Endodermal cell (in vitro differentiated cells): ENCODE results near the gene R3HDM4. TPM values are rescaled to one million over a fixed set of nuclear protein-coding genes. Genes with fewer than 3 reads are reported as not detected.

Experiments
- DNase-seq: peaks from one replicate; pipeline ENCODE4 v3.0.0-alpha.2; 2017
- H3K27ac ChIP-seq: 2 replicates; pipeline ENCODE4 v1.5.1; 2013; ENCODE audit warnings: mild to moderate bottlenecking, low read depth, low read length, moderate library complexity
- H3K27me3 ChIP-seq: 2 replicates; pipeline ENCODE4 v1.6.1; 2013; ENCODE audit warnings: mild to moderate bottlenecking, low read length, moderate library complexity; ENCODE audit not compliant: insufficient read depth, control insufficient read depth, poor library complexity, severe bottlenecking
- H3K36me3 ChIP-seq: 2 replicates; pipeline ENCODE4 v1.7.0; 2013; ENCODE audit warnings: mild to moderate bottlenecking, low read length, moderate library complexity; ENCODE audit not compliant: control insufficient read depth, insufficient read depth
- H3K4me1 ChIP-seq: one replicate; pipeline ENCODE4 v1.7.0; 2013; ENCODE audit warnings: low read length; ENCODE audit not compliant: control insufficient read depth, insufficient read depth
- H3K4me3 ChIP-seq: 2 replicates; pipeline ENCODE4 v1.5.1; 2013; ENCODE audit warnings: mild to moderate bottlenecking, low read length, moderate library complexity
- H3K9ac ChIP-seq: 2 replicates; pipeline ENCODE4 v1.6.1; 2013; ENCODE audit warnings: mild to moderate bottlenecking, low read length, moderate library complexity; ENCODE audit not compliant: poor library complexity, severe bottlenecking; ENCODE audit errors: extremely low read depth
- H3K9me3 ChIP-seq: 2 replicates; pipeline ENCODE4 v1.6.1; 2013; ENCODE audit warnings: mild to moderate bottlenecking, low read length, moderate library complexity; ENCODE audit not compliant: control insufficient read depth
- H3K27ac Mint-ChIP-seq: 2 replicates; pipeline ENCODE4 v1.8.0; 2020; ENCODE audit warnings: mixed read lengths
- H3K27me3 Mint-ChIP-seq: 2 replicates; pipeline ENCODE4 v1.8.0; 2021; ENCODE audit warnings: mild to moderate bottlenecking, mixed read lengths; ENCODE audit not compliant: insufficient read depth
- H3K36me3 Mint-ChIP-seq: 2 replicates; pipeline ENCODE4 v1.8.0; 2020; ENCODE audit warnings: low read depth, mixed read lengths
- H3K4me1 Mint-ChIP-seq: 2 replicates; pipeline ENCODE4 v1.8.0; 2020; ENCODE audit warnings: mixed read lengths
- H3K4me3 Mint-ChIP-seq: 2 replicates; pipeline ENCODE4 v1.8.0; 2020; ENCODE audit warnings: mild to moderate bottlenecking, moderate library complexity, mixed read lengths
- H3K9me3 Mint-ChIP-seq: 2 replicates; pipeline ENCODE4 v1.8.0; 2020; ENCODE audit warnings: mild to moderate bottlenecking, mixed read lengths
- CTCF ChIP-seq: fragments of 200-600 bp; sonication (generic); conservative IDR thresholded peaks from 2 replicates; pipeline ENCODE4 v1.5.0; 2021; ENCODE audit warnings: antibody characterized with exemption, mild to moderate bottlenecking
- WGBS, 2 experiments: methylation state at CpG; one replicate each; pipeline versions ENCODE4 v1.1.5 to v1.1.7; 2013; ENCODE audit warnings: missing lambda C conversion rate in 2 of 2, mixed read lengths in 1 of 2; ENCODE audit not compliant: insufficient coverage in 1 of 2, insufficient read length in 1 of 2; 5-methylcytosine and 5-hydroxymethylcytosine counted together
- total RNA-seq, 2 donors: library from RNA; stranded (reverse); fragmentation: NEBNext Ultra II Directional in 1 of 2; extraction: Animal tissue kit (Norgen Biotek cat#: 25700) in 1 of 2; gene quantifications; 2 replicates in 1 of 2; 3 replicates in 1 of 2; pipeline ENCODE4 v1.2.1, GENCODE V29; 2021

Gene R3HDM4
- total RNA-seq, 2 donors from 2014 or later: 61.1 to 64.7 TPM

- Mint-ChIP-seq H3K36me3 (peaks cover 30% of the 10 kb centered on the region), H3K9me3 (no peaks in the 10 kb centered on the region), H3K4me1 (peaks cover 5% of the 10 kb centered on the region), H3K27ac (no peak overlapping the region), H3K27me3 (no peaks in the 10 kb centered on the region), H3K4me3 (no peak overlapping the region)
- Histone ChIP-seq H3K27ac (no peak overlapping the region), H3K4me3 (no peak overlapping the region), H3K36me3 (peaks cover 20% of the 10 kb centered on the region), H3K9me3 (no peaks in the 10 kb centered on the region), H3K27me3 (no peaks in the 10 kb centered on the region), H3K9ac (no peak overlapping the region), H3K4me1 (no peaks in the 10 kb centered on the region)
- no peak for DNase-seq
- TF ChIP-seq CTCF: no peak
- WGBS, 2 experiments: 80 to 89% methylated on average over 2 to 15 of the region's 15 CpGs
These were observed 13.0 kb downstream of the R3HDM4 start for GRCh38 chr19:900043-900301.

- no peak overlapping the region for H3K9ac ChIP-seq
- no peaks in the 10 kb centered on the region for H3K27me3 Mint-ChIP-seq
- no peaks in the 10 kb centered on the region for H3K4me1 ChIP-seq
- TF ChIP-seq CTCF: no peak
- peaks cover 29% of the 10 kb centered on the region for H3K36me3 Mint-ChIP-seq
- H3K27me3 ChIP-seq: no peaks in the 10 kb centered on the region
- no peaks in the 10 kb centered on the region for H3K9me3 Mint-ChIP-seq
- 91 to 92% methylated on average over 18 to 32 of the region's 32 CpGs for WGBS, 2 experiments
- peak overlapping the region; percentile 63 for H3K27ac ChIP-seq
- DNase-seq: no peak
- no peak overlapping the region for H3K4me3 ChIP-seq
- H3K36me3 ChIP-seq: peaks cover 20% of the 10 kb centered on the region
- no peaks in the 10 kb centered on the region for H3K9me3 ChIP-seq
- H3K4me1 Mint-ChIP-seq: peaks cover 5% of the 10 kb centered on the region
- no peak overlapping the region for H3K4me3 Mint-ChIP-seq
- no peak overlapping the region for H3K27ac Mint-ChIP-seq
These were observed 13.5 kb downstream of the R3HDM4 start for GRCh38 chr19:899336-900042.

GRCh38 chr19:898663-899062 lies 14.4 kb downstream of the R3HDM4 start:
- Histone ChIP-seq H3K27ac (peak overlapping the region; percentile 63), H3K9me3 (no peaks in the 10 kb centered on the region), H3K4me3 (no peak overlapping the region), H3K27me3 (no peaks in the 10 kb centered on the region), H3K9ac (no peak overlapping the region), H3K4me1 (no peaks in the 10 kb centered on the region), H3K36me3 (peaks cover 20% of the 10 kb centered on the region)
- Mint-ChIP-seq H3K27ac (no peak overlapping the region), H3K4me1 (peaks cover 2% of the 10 kb centered on the region), H3K27me3 (no peaks in the 10 kb centered on the region), H3K9me3 (no peaks in the 10 kb centered on the region), H3K36me3 (peaks cover 23% of the 10 kb centered on the region), H3K4me3 (no peak overlapping the region)
- WGBS, 2 experiments: 82 to 93% methylated on average over 16 to 19 of the region's 20 CpGs
- peak; percentile 68 for DNase-seq
- no peak for TF ChIP-seq CTCF
